SHP77 treated with DMSO at 0.1 percent for 48 hours (cell line): ENCODE measurements around the gene ALAS1.

ENCODE experiments used
- DNase-seq: peaks from one replicate; lab custom pipeline; 2025; lab: John Stamatoyannopoulos, UW

Gene ALAS1

GRCh38 chr3:52221141-52221562, 23.2 kb downstream of the ALAS1 start:
- DNase-seq: no peak

- DNase-seq: no peak
These were observed 23.8 kb downstream of the ALAS1 start for GRCh38 chr3:52221563-52222318.

GRCh38 chr3:52222319-52223221, 24.6 kb downstream of the ALAS1 start:
- no peak for DNase-seq

GRCh38 chr3:52223449-52224408, 25.8 kb downstream of the ALAS1 start:
- no peak for DNase-seq

GRCh38 chr3:52225452-52226228, 27.7 kb downstream of the ALAS1 start, which contains the start of gene TLR9:
TLR9 (minus strand) TSS chr3:52225645; CDS start chr3:52225529, 116 bp downstream.
- no peak for DNase-seq

GRCh38 chr3:52226229-52226817, 28.4 kb downstream of the ALAS1 start:
- no peak for DNase-seq

GRCh38 chr3:52227117-52227516, 29.2 kb downstream of the ALAS1 start:
- no peak for DNase-seq

GRCh38 chr3:52227766-52228165, 29.8 kb downstream of the ALAS1 start:
- no peak for DNase-seq

GRCh38 chr3:52228266-52228665, 30.3 kb downstream of the ALAS1 start:
- no peak for DNase-seq

- DNase-seq: no peak
These were observed 30.9 kb downstream of the ALAS1 start for GRCh38 chr3:52228751-52229291.

- no peak for DNase-seq
These were observed 31.7 kb downstream of the ALAS1 start for GRCh38 chr3:52229656-52230055.

- no peak for DNase-seq
These were observed 32.5 kb downstream of the ALAS1 start for GRCh38 chr3:52230461-52230860.

GRCh38 chr3:52230889-52231499, 33.0 kb downstream of the ALAS1 start:
- no peak for DNase-seq

GRCh38 chr3:52231502-52232278, 33.7 kb downstream of the ALAS1 start:
- no peak for DNase-seq

- DNase-seq: no peak
These were observed 34.5 kb downstream of the ALAS1 start for GRCh38 chr3:52232279-52233107.

GRCh38 chr3:52233108-52233591, 35.2 kb downstream of the ALAS1 start:
- no peak for DNase-seq

- DNase-seq: no peak
These were observed 36.0 kb downstream of the ALAS1 start for GRCh38 chr3:52233968-52234367.
